ENCODE measurements around the gene NOP14.

GRCh38 chr4:2938906-2939305 is 24.3 kb downstream of the NOP14 start:
- TF ChIP-seq POLR2A (IDR thresholded peaks at IDR 0.05) (no peak), CTCF (IDR thresholded peaks at IDR 0.05) (no peak)
